Stimulated activated CD4-positive, alpha-beta T cell treated with anti-CD3 and anti-CD28 coated beads, TNF-alpha, amount 100 ng/mL, for 1 hour (primary cell): ENCODE measurements around the gene SLC19A3.
"Not testable (repeated sequence)": the region's sequence is repeated elsewhere in the genome, so short reads cannot be mapped to it uniquely, and the experiment has no call there.

ENCODE experiments used
- DNase-seq, 3 donors: peaks; one replicate each; pipeline ENCODE4 v3.0.0-alpha.2; 2020; ENCODE audit warnings: low read depth in 3 of 3, low spot score in 1 of 3

The SLC19A3 gene

DNA sequence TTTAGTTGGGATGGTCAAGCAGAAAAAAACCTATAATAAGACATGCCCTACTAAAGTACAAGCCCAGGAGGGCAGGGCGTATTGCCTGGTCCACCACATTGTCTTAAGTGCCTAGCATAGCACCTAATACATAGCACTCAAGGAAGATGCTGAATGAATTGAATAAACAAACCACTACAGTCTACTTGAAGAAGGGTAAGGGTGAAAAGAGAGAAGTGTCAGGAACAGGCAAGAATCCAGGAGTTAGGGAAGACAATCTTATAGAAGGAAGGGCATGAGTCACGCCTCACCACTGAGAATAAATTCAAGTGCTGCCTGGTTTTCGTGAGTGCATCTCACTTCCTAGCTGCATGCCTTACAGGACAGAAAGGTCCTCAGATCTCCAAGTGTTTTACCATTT is 13.9 kb downstream of the SLC19A3 start:
- no peak for DNase-seq

DNA sequence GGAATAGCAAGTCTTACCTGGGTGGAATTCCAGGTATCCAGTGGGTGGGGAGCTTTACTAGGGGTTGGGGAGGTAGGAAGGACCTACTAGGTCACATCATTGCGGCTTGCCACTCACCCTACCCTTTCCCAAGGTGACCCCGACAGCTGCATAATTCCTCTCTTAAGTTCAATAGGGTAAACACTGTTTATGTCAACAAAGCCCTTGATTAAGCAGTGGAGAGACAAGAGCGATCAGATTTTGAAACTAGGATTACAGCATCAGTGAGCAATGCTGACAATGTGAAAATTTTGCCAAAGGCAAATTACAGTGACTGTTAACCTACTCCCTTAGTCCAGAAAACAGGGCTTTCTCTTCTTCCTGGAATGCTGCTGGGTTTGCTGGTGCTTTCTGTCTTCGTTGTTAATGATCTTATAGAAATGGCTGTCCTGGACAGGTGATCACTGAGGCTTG is 14.5 kb downstream of the SLC19A3 start:
- no peak for DNase-seq

DNA sequence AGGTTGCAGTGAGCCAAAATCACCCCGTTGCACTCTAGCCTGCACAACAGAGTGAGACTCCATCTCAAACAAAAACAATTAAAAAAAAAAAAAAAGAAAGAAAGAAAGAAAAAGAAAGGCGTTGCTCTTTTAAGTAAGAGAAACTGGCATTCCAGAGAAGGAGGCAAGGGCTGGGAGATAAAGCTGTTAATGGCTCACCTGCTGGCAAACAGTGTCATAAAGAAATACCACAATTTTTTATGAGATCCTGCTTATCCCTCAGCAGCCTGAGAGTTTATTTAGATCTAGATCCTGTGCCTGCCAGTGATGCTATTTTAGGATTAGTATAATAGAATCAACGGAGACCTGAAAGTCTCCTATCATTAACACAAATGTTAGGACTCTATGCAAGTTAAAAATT is 16.3 kb downstream of the SLC19A3 start:
- DNase-seq = no peak

DNA sequence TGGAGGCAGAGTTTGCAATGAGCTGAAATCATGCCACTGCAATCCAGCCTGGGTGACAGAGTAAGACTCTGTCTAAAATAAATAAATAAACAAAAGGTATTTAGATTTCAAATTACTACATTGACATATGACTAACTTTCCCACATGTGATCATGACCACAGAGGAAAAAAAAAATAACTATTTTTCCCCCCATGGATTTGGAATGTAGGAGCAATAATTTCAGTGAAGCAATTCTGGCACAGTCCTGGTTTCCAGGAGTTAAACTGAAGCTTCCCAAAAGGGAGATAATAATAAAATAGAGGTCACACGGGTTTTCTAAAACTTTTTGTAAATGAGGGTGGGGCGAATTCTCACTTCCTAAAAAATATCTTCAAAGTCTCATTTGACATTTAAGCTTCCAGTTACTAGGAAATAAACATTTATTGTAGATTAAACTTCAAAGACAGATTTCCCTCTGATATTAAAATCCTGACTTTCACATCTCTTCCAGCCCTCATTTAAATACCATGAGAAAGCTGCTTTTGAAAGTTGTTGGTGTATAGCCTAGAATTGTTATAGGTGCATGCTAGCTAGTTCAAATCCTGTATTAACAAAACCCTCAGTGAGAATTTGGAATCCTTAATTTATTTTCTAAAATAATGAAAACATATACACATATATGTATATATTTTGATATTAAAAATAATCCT is 20.7 kb downstream of the SLC19A3 start:
- no peak for DNase-seq

DNA sequence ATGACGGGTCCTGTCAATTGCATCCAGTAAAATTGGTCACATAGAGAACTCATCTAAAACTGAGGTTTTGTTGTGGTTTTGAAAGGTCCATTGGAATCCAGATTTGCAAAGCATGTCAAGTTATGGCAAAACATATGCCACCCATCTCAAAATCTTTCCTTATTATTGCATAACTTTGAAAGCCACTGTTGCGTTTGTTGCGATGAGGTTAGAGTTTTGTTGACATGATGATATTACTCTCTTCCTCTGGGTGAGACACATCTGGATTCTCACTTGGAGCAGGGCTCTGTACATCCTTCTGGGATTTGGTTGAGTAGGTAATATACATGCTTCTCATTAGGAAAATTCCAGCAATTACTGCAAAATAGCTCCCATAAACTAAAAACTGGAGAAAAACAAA is 30.6 kb downstream of the SLC19A3 start:
- DNase-seq = no peak

DNA sequence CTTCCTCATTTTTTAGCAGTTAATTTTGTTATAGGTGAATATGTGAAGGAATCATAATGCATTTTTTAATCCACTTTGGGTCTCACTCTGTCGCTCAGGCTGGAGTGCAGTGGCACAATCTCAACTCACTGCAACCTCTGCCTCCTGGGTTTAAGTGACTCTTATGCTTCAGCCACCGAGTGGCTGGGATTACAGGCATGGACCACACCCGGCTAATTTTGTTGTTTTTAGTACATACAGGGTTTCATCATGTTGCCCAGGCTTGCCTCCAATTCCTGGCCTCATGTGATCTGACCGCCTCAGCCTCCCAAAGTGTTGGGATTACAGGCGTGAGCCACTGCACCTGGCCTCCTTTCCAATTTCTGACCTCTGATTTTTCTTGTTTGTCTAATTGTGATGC is 33.6 kb downstream of the SLC19A3 start:
- DNase-seq = no peak

DNA sequence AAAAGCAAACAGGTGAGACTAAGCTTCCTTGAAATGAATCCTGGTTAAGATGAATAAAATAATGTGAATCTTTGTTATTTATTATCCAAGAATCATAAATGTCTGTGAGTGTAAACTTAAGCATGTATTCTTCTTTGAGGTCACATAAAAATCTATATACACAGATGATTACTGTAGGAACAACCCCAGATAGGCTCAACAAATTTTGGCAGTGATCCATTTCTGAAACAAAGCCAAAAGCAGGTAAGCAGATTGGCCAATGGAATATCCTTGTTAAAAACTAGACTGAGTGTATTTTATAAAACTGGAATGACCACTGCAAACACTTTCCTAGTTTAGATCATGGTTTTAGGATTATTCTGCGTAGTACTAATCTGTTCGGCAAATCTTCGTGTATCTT is 39.9 kb downstream of the SLC19A3 start:
- DNase-seq = no peak

DNA sequence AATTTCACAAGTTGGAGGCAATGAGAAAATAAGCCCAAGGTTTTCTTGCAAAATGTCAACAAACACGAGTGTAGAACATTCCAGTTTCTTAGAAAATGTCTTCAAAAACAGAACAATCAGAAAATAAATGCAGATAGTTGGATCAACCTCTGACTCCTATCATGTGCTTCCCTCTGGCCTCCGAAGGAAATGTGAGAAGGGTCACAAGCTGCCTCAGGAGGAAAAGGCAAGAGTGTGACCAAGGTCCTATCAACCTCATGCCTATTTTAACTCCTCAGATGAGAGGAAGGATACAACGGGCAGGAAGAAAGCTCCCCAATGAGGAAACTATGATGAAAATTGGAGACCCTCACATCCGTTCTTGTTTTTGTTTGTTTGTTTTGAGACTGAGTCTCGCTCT is 43.3 kb downstream of the SLC19A3 start:
- DNase-seq = no peak

DNA sequence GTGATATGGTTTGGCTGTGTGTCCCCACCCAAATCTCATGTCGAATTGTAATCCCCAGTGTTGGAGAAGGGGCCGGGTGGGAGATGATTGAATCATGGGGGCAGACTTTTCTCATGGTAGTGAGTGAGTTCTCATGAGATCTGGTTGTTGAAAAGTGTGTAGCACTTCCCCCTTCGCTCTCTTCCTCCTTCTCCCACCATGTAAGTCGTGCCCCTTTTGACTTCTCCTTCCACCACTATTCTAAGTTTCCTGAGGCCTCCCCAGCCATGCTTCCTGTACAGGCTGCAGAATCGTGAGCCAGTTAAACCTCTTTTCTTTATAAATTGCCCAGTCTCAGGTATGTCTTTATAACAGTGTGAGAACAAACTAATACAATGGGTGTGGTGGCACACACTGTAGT is 44.2 kb downstream of the SLC19A3 start:
- not testable (repeated sequence) for DNase-seq

DNA sequence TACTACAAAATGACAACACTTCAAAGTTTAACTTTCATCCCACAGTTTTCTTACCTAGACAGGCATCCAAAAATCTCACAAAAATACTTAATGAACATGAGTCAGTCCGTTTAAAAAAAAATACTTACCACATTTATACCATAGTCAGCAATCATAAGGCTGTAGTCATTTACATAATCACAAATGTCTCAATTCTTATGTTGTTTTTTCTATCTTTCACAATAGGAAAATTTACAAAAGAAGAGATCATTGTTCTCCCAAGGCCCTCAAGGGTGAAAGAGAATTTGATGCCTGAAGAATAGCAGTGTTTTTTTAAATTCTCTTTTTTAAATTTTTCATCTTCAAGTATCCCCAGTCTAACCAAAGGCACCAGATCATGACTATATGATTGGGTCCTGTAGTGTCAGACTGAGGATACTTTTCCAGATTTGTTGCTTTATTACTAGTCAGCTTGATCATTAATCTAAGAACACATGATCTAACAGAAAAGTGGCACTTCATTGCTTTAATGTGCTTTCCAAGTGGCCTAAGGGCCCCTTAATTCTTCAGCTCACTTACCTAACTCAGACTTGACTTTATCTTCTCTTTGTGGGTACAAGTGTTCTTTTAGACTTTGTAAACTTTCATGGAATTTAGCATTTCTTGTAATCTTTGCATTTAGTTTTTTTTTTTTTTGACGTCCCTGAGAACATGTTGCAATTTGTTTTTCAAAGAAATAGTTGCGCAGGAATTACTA is 46.5 kb downstream of the SLC19A3 start:
- no peak for DNase-seq

DNA sequence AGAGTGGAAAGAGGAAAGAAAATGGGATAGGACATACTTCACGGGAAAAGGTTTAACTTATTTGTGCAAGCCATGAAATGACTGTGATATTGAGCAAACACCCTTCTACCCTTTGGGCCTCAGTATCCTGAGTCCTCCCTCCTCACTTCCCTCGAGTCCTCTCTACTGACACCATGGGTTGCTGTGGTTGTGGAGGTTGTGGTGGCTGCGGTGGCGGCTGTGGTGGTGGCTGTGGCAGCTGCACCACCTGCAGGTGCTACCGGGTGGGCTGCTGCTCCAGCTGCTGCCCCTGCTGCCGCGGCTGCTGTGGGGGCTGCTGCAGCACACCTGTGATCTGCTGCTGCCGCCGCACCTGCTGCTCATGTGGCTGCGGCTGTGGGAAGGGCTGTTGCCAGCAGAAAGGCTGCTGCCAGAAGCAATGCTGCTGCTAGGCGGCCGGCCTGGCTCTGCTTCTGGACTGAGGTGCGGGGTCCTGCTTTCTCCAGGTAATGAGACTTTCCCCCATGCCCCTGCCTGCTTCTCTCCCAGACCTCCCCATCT is 51.1 kb downstream of the SLC19A3 start, which contains the start of gene SCYGR5:
Gene SCYGR5, plus strand, starts transcription at position 174 of the 540 bp plus-strand sequence. Its CDS starts 0 bp downstream, at position 174.
- not testable (repeated sequence) for DNase-seq

DNA sequence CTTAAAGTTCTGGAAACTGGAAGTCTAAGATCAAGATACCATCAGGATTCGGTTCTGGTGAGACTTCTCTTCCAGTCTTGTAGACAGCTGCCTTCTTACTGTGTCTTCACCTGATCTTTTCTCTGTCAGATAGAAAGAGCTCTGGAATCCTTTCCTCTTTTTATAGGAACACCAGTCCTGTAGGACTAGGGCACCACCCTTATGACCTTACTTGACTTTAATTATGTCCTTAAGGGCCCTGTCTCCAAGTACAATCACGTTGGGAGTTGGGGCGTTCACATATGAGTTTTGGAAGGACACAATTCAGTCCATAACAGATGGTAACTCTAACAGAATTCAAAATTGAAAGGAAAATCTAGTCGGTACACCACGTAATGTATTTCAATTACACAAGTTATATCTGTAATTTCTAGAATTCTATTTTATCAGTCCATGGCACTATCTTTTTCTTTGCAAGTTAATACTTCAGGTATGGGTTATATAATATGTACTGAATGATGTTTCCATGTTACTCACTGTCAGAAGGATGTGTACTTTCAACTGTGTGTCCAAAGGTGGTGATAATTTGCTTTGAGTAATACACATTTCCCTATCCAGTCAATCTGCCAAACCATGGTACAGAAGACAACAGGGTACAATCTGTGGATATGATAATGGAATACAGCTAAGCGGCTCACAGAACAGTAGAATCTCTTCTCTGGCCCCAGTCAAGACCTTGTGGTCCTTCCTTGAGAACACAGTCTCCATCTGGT is 52.5 kb downstream of the SLC19A3 start:
- no peak for DNase-seq

DNA sequence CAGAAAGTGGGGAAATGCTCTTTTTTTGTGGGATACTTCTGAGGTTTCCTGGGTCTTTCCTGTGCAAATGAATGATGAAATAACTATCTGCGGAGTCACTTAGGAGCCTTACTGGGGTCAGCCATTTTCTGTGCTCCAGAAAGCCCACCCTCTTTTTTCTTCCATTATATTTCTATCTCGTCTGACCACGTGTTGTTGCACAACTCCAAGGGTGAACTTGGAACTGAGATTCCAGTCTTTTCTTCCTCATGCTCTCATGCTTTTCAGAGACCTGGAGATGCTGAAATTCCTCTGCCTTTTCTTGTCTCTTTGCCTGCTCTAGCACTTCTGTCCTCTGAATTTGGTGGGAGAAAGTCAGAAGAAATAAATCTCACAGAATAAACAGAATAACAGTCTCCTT is 56.0 kb downstream of the SLC19A3 start:
- no peak for DNase-seq

DNA sequence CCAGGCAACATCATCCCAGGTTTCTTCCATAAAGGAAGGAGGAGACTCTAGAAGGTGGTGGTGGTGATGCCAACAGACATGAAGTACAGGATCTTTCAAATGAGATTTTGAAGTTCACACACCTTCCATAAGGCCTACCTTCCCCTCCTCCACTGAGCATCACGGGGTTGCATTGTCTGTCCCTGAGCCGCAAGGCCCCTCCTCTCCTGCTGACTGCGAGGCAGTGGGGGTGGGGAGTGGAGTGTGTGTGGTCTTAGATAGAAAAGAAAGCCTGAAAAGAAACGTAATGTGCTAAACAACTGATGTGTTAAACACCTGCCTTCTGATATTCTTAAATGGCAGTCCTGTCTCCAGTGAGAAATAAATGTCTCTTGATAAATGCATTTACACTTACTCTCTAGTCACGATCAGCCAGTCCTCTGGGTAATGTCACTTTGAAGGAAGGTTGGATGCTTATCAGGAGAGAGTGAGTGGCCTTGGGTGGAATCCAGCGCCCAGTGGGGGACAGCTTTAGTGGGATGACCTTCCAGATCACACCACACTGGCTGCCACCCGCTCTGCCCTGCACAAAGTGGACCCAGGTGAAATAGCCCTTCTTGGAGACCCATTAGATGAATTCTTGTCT is 56.7 kb downstream of the SLC19A3 start:
- no peak for DNase-seq

DNA sequence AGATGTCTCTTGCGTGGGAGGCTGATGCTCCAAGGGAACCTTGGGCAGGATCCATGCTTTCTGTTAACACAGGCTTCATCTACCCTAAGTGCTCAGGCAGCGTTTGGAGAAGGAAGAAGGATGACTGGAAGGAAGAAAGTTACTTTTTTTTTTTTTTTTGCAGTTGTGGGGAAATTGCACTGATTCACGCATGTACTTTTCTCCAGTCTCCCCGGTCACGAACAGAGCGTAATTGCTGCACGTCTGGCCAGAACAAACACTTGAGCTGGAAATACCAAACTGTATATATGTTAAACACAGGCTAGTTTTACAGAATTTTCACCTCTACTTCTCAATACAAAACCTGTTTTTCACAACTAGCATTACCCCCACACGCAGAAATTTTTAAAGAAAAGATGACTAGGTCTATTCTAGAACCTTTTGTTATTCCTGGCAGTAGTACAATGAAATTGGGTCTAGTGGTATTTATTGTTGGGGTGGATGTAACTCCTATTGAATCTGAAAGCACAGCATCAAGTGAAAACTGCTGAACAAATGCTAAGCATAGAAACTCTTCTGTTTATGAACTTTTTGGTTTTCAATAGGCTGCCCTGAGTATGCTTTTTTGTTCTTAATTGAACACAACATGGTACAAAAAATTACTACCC is 60.5 kb downstream of the SLC19A3 start:
- DNase-seq = no peak

DNA sequence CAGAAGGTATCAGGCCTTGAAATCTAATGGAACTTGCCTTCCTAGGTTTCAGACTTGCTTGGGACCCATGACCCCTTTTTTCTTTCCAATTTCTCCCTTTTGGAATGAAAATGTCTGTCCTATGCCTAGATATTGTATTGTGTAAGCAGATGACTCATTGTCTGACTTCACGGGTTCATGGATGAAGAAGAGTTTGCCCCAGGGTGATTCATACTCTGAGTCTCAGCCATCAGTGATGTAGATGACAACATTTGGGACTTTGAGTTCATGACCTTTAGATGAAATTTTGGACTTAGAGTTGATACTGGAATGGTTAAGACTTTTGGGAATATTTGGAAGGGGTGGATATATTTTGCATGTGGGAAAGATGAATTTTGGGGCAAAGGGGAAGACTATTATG is 62.4 kb downstream of the SLC19A3 start:
- DNase-seq = no peak

DNA sequence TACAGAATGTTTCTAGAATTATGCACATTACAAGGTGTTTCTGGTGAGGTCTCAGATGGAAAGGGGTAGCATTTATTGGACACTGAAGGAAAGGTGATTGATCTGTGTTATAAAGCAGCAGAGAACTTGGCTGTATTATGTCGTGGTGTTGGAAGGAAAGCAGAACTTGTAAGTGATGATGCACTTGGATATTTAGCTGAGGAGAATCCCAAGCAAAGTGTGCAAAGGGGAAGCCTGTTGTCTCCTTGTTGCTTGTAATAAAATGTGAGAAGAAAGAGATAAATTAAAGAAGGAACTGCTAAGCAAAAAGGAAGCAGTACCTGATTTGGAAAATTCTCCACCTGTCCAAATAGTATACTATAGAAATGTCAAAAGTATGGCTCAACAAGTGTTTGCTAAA is 63.4 kb downstream of the SLC19A3 start:
- DNase-seq = no peak

DNA sequence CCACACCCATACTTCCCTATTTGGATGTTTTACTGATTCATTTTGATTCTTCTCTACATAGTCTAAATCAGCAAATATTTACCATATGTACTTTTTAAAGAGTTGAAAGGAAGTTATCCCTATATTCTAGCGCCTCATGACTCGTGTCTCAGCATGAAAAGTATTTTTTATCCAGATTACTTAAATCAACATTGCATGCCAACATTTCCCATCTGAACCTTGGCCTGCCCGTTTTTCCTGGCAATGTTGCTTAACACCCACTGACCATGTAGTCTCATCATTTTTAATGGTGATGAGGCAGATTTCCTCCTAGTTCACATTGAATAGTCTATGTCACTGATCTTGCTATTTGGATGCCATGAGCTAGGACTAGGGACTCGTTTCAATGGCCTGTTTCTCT is 64.4 kb downstream of the SLC19A3 start:
- DNase-seq = no peak

DNA sequence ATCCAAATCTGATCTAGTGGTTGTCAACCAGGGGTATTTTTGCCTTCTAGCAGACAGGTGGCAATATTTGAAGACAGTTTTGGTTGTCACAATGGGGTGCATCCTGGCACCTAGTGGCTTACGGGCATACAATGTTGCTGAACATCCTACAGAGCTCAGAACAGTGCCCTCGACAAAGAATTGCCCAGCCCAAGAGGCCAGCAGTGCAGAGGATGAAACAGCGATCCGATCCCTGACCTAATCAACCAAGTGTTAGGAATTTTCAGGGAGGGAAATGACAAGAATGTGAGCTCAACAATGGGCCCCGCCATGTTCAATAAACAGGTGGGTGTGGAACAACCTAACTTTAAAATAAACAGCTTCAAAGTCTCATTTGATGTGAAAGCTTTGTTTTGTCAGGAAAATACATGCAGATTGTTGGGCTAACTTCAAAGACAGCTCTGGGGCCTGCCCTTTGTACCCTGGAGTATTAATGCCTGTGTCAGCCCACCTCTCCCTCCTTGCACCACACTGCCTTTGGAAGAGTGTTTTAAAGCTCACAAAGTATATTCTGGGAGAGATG is 73.8 kb downstream of the SLC19A3 start:
- DNase-seq = no peak

DNA sequence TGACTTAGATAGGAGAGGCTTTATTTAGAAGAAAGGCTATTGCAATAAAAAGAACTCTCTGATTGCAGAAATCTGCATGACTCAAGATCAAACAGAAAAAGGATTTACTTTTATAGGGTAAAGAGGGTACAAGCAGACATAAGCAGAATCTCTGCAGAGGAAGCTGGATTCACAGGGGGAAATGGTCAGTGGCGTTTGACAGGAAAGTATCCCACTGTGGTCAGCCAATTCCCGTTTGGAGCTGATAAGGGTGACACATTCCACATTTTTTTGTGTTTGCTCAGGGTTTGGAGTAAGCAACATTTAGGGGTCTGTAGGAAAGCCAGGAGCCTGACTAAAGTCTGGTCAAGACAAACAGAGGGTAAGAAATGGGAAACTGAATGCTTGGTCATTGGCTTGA is 75.2 kb downstream of the SLC19A3 start:
- DNase-seq = no peak
